ENCODE measurements around the gene CPTP. TPM values are rescaled to one million over a fixed set of nuclear protein-coding genes. Genes with fewer than 3 reads are reported as not detected.
A peak's percentile ranks its signal among the peaks of the same experiment; 100 is the strongest.

Gene CPTP
- total and polyA plus RNA-seq, 7 experiments from 2014 or later = 11.5 to 29.3 (median 19.1) TPM

- ChIA-PET POLR2A (no interaction called here), CTCF (no interaction called here)
- H3K4me1 ChIP-seq (ENCODE audit: control insufficient read depth in 2 of 2, insufficient read depth in 2 of 2, low read length in 2 of 2) = no peaks in the 10 kb centered on the region
- Mint-ChIP-seq H3K36me3 (no peaks in the 10 kb centered on the region), H3K27ac (no peak overlapping the region), H3K27me3 (no peaks in the 10 kb centered on the region), H3K9me3 (no peaks in the 10 kb centered on the region), H3K4me1 (peaks cover 0 to 1% (median 0%) of the 10 kb centered on the region in 7 donors), H3K4me3 (no peak overlapping the region)
- no peak overlapping the region for H3K27ac ChIP-seq (ENCODE audit: low read depth, low read length)
- H3K4me3 ChIP-seq (ENCODE audit: low read length) = no peak overlapping the region
- peak; percentile 45 for ATAC-seq
- DNase-seq = no peak
- no peaks in the 10 kb centered on the region for H3K27me3 ChIP-seq (ENCODE audit: control insufficient read depth in 2 of 2, insufficient read depth in 2 of 2, low read length in 2 of 2)
- no peaks in the 10 kb centered on the region for H3K9me3 ChIP-seq (ENCODE audit: control insufficient read depth in 2 of 3, low read length in 3 of 3)
- intact Hi-C loops (cut with micrococcal nuclease) = no loop called here
- H3K36me3 ChIP-seq (ENCODE audit: control insufficient read depth in 2 of 3, insufficient read depth in 3 of 3, low read length in 3 of 3) = no peaks in the 10 kb centered on the region
Observed at GRCh38 chr1:1281533-1282321, 42.9 kb upstream of the CPTP start.

DNA sequence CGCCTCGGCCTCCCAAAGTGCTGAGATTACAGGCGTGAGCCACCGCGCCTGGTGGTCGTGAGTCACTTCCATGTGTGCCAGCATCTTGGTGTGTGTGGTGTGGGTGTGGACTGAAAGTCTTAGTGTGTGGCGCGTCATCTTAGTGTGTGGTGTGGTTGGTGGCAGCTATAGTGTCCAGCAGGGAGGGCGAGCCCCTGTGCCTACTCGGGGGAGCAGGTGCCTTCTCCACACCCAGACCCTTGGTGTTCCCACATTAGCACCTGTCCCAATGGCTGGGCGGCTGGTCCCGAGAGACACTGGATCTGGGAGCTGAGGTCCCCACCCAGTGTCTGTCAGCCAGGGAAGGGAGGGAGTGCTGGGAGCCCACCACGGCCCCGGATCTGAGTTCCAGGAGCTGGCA is 41.6 kb upstream of the CPTP start:
- H3K27me3 ChIP-seq (ENCODE audit: control insufficient read depth in 2 of 2, insufficient read depth in 2 of 2, low read length in 2 of 2) = no peaks in the 10 kb centered on the region

GRCh38 chr1:1283821-1284220 is 40.8 kb upstream of the CPTP start:
- Mint-ChIP-seq H3K36me3 (no peaks in the 10 kb centered on the region), H3K27ac (no peak overlapping the region)

More for the DNA sequence above, 41.6 kb upstream of the CPTP start:
- intact Hi-C loops (cut with micrococcal nuclease) = no loop called here
- H3K4me1 ChIP-seq (ENCODE audit: control insufficient read depth in 2 of 2, insufficient read depth in 2 of 2, low read length in 2 of 2) = no peaks in the 10 kb centered on the region
- no peak for DNase-seq
- H3K4me3 ChIP-seq (ENCODE audit: low read length) = no peak overlapping the region
- H3K9me3 ChIP-seq (ENCODE audit: control insufficient read depth in 2 of 3, low read length in 3 of 3) = no peaks in the 10 kb centered on the region
- H3K27me3 Mint-ChIP-seq = no peaks in the 10 kb centered on the region
- H3K9me3 Mint-ChIP-seq = no peaks in the 10 kb centered on the region
- no peak overlapping the region for H3K4me3 Mint-ChIP-seq
- H3K36me3 Mint-ChIP-seq = no peaks in the 10 kb centered on the region
- no peak overlapping the region for H3K27ac ChIP-seq (ENCODE audit: low read depth, low read length)
- H3K36me3 ChIP-seq (ENCODE audit: control insufficient read depth in 2 of 3, insufficient read depth in 3 of 3, low read length in 3 of 3) = no peaks in the 10 kb centered on the region
- H3K27ac Mint-ChIP-seq = no peak overlapping the region
- CTCF ChIA-PET = interaction anchor here (0.6 kb wide), 1 partner anchor 508 kb away, joined by 3 read pairs; no protein-coding TSS in a partner anchor
- POLR2A ChIA-PET = no interaction called here
- peaks cover 0 to 1% (median 0%) of the 10 kb centered on the region in 7 donors for H3K4me1 Mint-ChIP-seq
- peak; percentile 21 for ATAC-seq

GRCh38 chr1:1284221-1285101 is 40.1 kb upstream of the CPTP start:
- Mint-ChIP-seq H3K27ac (no peak overlapping the region), H3K4me3 (no peak overlapping the region), H3K9me3 (no peaks in the 10 kb centered on the region), H3K27me3 (no peaks in the 10 kb centered on the region), H3K4me1 (no peaks in the 10 kb centered on the region), H3K36me3 (no peaks in the 10 kb centered on the region)
- Histone ChIP-seq H3K36me3 (ENCODE audit: control insufficient read depth in 2 of 3, insufficient read depth in 3 of 3, low read length in 3 of 3) (no peaks in the 10 kb centered on the region), H3K27ac (ENCODE audit: low read depth, low read length) (no peak overlapping the region), H3K4me1 (ENCODE audit: control insufficient read depth in 2 of 2, insufficient read depth in 2 of 2, low read length in 2 of 2) (no peaks in the 10 kb centered on the region), H3K4me3 (ENCODE audit: low read length) (no peak overlapping the region), H3K9me3 (ENCODE audit: control insufficient read depth in 2 of 3, low read length in 3 of 3) (no peaks in the 10 kb centered on the region), H3K27me3 (ENCODE audit: control insufficient read depth in 2 of 2, insufficient read depth in 2 of 2, low read length in 2 of 2) (no peaks in the 10 kb centered on the region)
- ATAC-seq (no peak), DNase-seq (no peak)
- ChIA-PET CTCF (no interaction called here), POLR2A (interaction anchor here (0.7 kb wide), 1 partner anchor 181 kb away, joined by 3 read pairs; no protein-coding TSS in a partner anchor)
- intact Hi-C loops (cut with micrococcal nuclease) = no loop called here

More at GRCh38 chr1:1283821-1284220, 40.8 kb upstream of the CPTP start:
- no peak overlapping the region for H3K27ac ChIP-seq (ENCODE audit: low read depth, low read length)
- no peaks in the 10 kb centered on the region for H3K4me1 ChIP-seq (ENCODE audit: control insufficient read depth in 2 of 2, insufficient read depth in 2 of 2, low read length in 2 of 2)
- DNase-seq (no peak), ATAC-seq (no peak)
- CTCF ChIA-PET = no interaction called here
- POLR2A ChIA-PET = no interaction called here
- no peaks in the 10 kb centered on the region for H3K9me3 Mint-ChIP-seq
- no peaks in the 10 kb centered on the region for H3K9me3 ChIP-seq (ENCODE audit: control insufficient read depth in 2 of 3, low read length in 3 of 3)
- no peak overlapping the region for H3K4me3 Mint-ChIP-seq
- intact Hi-C loops (cut with micrococcal nuclease) = no loop called here
- no peaks in the 10 kb centered on the region for H3K27me3 Mint-ChIP-seq
- H3K36me3 ChIP-seq (ENCODE audit: control insufficient read depth in 2 of 3, insufficient read depth in 3 of 3, low read length in 3 of 3) = no peaks in the 10 kb centered on the region
- H3K4me1 Mint-ChIP-seq = peaks cover 0 to 1% (median 0%) of the 10 kb centered on the region in 7 donors
- H3K4me3 ChIP-seq (ENCODE audit: low read length) = no peak overlapping the region
- H3K27me3 ChIP-seq (ENCODE audit: control insufficient read depth in 2 of 2, insufficient read depth in 2 of 2, low read length in 2 of 2) = no peaks in the 10 kb centered on the region

DNA sequence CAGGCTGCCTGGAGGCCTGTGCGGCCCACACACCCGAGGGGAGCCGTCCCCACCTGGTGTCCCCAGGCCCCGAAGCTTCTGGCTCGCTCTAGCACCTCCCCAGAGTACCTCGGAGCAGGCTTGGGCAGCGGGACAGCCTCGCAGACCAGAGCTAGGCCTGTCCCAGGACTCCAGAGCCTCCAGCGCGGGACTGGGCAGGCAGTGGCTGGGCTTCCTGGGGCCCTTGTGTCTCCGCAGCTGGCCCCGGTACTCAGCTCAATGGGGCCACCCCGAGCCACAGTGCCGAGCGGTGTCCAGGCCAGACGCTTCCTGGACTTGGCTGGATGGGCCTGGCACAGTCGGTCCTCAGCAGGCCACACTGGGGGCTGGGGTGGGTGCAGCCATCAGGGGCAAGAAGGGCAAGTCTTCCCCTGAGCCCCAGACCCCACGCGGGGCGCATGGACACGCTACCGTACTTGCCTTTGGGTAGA is 39.5 kb upstream of the CPTP start:
- Histone ChIP-seq H3K9me3 (ENCODE audit: control insufficient read depth in 2 of 3, low read length in 3 of 3) (no peaks in the 10 kb centered on the region), H3K4me1 (ENCODE audit: control insufficient read depth in 2 of 2, insufficient read depth in 2 of 2, low read length in 2 of 2) (no peaks in the 10 kb centered on the region), H3K27ac (ENCODE audit: low read depth, low read length) (no peak overlapping the region), H3K27me3 (ENCODE audit: control insufficient read depth in 2 of 2, insufficient read depth in 2 of 2, low read length in 2 of 2) (no peaks in the 10 kb centered on the region), H3K36me3 (ENCODE audit: control insufficient read depth in 2 of 3, insufficient read depth in 3 of 3, low read length in 3 of 3) (no peaks in the 10 kb centered on the region), H3K4me3 (ENCODE audit: low read length) (no peak overlapping the region)
- H3K4me3 Mint-ChIP-seq = no peak overlapping the region
- POLR2A ChIA-PET = interaction anchor here (0.7 kb wide), 1 partner anchor 181 kb away, joined by 3 read pairs; no protein-coding TSS in a partner anchor
- H3K36me3 Mint-ChIP-seq = peaks cover 0 to 1% (median 0%) of the 10 kb centered on the region in 5 donors
- H3K27ac Mint-ChIP-seq = no peak overlapping the region
- ATAC-seq = no peak
- peaks cover 0 to 2% (median 0%) of the 10 kb centered on the region in 7 donors for H3K4me1 Mint-ChIP-seq
- CTCF ChIA-PET = no interaction called here
- DNase-seq = no peak
- H3K9me3 Mint-ChIP-seq = no peaks in the 10 kb centered on the region
- H3K27me3 Mint-ChIP-seq = no peaks in the 10 kb centered on the region
- intact Hi-C loops (cut with micrococcal nuclease) = no loop called here

GRCh38 chr1:1285611-1286311 is 38.8 kb upstream of the CPTP start:
- ATAC-seq (no peak), DNase-seq (no peak)
- no peak overlapping the region for H3K27ac ChIP-seq (ENCODE audit: low read depth, low read length)
- H3K27me3 ChIP-seq (ENCODE audit: control insufficient read depth in 2 of 2, insufficient read depth in 2 of 2, low read length in 2 of 2) = no peaks in the 10 kb centered on the region
- H3K36me3 Mint-ChIP-seq = peaks cover 0 to 2% (median 0%) of the 10 kb centered on the region in 5 donors
- intact Hi-C loops (cut with micrococcal nuclease) = no loop called here
- H3K36me3 ChIP-seq (ENCODE audit: control insufficient read depth in 2 of 3, insufficient read depth in 3 of 3, low read length in 3 of 3) = no peaks in the 10 kb centered on the region
- H3K9me3 ChIP-seq (ENCODE audit: control insufficient read depth in 2 of 3, low read length in 3 of 3) = no peaks in the 10 kb centered on the region
- H3K27me3 Mint-ChIP-seq = no peaks in the 10 kb centered on the region
- no peak overlapping the region for H3K4me3 ChIP-seq (ENCODE audit: low read length)
- H3K4me1 ChIP-seq (ENCODE audit: control insufficient read depth in 2 of 2, insufficient read depth in 2 of 2, low read length in 2 of 2) = no peaks in the 10 kb centered on the region
- POLR2A ChIA-PET = no interaction called here
- H3K9me3 Mint-ChIP-seq = no peaks in the 10 kb centered on the region
- peaks cover 0 to 2% (median 0%) of the 10 kb centered on the region in 7 donors for H3K4me1 Mint-ChIP-seq
- H3K4me3 Mint-ChIP-seq = no peak overlapping the region
- no peak overlapping the region for H3K27ac Mint-ChIP-seq
- CTCF ChIA-PET = no interaction called here

Measured in naive thymus-derived CD4-positive, alpha-beta T cell (primary cell).